Suprapubic skin (tissue), 4 donors: Measurements from ENCODE around the gene SETX. TPM values are rescaled to one million over a fixed set of nuclear protein-coding genes. Genes with fewer than 3 reads are reported as not detected.

Source experiments
- DNase-seq, 2 donors: peaks; one replicate each; pipeline ENCODE4 v3.0.0-alpha.2; 2019; ENCODE audit warnings: low spot score in 2 of 2
- H3K27ac ChIP-seq: fragments of 200-600 bp; sonication (generic); one replicate; pipeline ENCODE4 v1.5.1; 2019
- H3K27me3 ChIP-seq: fragments of 200-600 bp; sonication (generic); one replicate; pipeline ENCODE4 v1.5.1; 2019
- H3K36me3 ChIP-seq: fragments of 200-600 bp; sonication (generic); one replicate; pipeline ENCODE4 v1.5.1; 2019
- H3K4me1 ChIP-seq: fragments of 200-600 bp; sonication (generic); one replicate; pipeline ENCODE4 v1.5.1; 2019
- H3K4me3 ChIP-seq: fragments of 200-600 bp; sonication (generic); one replicate; pipeline ENCODE4 v1.5.1; 2019; ENCODE audit warnings: mild to moderate bottlenecking
- H3K9me3 ChIP-seq: fragments of 200-600 bp; sonication (generic); one replicate; pipeline ENCODE4 v1.5.1; 2019
- CTCF ChIP-seq, 2 donors: fragments of 200-600 bp in 1 of 2; fragments of 450-650 bp in 1 of 2; sonication (generic) in 1 of 2; IDR thresholded peaks; one replicate each; pipeline ENCODE4 v1.5.1; 2016 to 2019; ENCODE audit warnings: antibody characterized with exemption in 2 of 2, mild to moderate bottlenecking in 1 of 2, moderate library complexity in 1 of 2
- EP300 ChIP-seq: sonication (generic); formaldehyde crosslinking; IDR thresholded peaks from one replicate; pipeline ENCODE4 v1.6.1; 2017; ENCODE audit warnings: antibody characterized with exemption
- POLR2A ChIP-seq, 2 donors: fragments of 450-650 bp; IDR thresholded peaks; one replicate each; pipeline ENCODE4 v1.6.1; 2017; ENCODE audit warnings: antibody characterized with exemption in 2 of 2, mild to moderate bottlenecking in 2 of 2, moderate library complexity in 2 of 2
- POLR2AphosphoS5 ChIP-seq, 3 donors: sonication (generic); formaldehyde crosslinking; IDR thresholded peaks; one replicate each; pipeline ENCODE4 v1.6.1; 2017; ENCODE audit warnings: antibody characterized with exemption in 3 of 3
- WGBS: methylation state at CpG from one replicate; pipeline ENCODE4 v1.1.5; 2018; 5-methylcytosine and 5-hydroxymethylcytosine counted together
- total RNA-seq, 4 donors: library from RNA; depleted of rRNA; stranded (reverse); fragments of >200 nt; gene quantifications; one replicate each; pipeline ENCODE4 v1.1.0, GENCODE V29; 2016

Gene SETX
- total RNA-seq, 4 donors from 2014 or later, result 28.8 to 67.9 (median 39.7) TPM

DNA sequence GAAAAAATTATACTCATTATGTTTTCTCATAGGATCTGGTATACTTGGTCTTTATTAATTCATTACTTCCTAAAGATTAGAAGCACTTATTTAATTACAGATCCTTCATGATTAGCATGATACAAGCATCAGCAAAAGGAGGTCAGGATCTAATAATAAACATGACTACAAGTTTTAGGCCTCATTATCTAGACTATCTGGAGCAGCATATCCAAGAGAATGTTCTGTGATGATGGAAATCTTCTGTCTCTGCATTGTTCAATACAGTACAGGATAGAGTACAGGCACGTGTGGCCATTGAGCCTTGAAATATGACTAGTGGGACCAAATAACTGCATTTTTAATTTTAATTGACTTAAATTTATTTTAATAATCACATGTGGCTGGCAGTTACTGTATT, 21.2 kb downstream of the SETX start:
- peaks cover 91% of the 10 kb centered on the region for H3K36me3 ChIP-seq

DNA sequence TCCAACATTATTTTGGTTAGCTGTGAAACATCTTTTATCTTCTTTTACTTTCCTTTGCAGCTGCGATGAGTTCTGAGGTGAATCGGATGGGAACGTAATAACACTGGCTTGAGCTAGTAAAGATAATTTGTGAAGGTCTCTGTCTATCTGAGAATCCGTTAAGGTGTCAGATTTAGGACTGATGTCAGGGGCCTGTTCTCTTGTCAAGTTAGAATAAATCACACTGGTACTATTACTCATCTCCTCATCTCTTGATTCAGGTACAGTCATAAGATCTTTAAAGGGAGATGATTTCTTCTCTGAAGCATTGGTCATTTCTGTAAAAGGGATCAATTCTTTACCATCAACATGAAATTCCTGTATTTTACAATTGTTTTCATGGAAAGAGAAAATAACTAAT, 26.2 kb downstream of the SETX start:
- Histone ChIP-seq H3K27me3 (no peaks in the 10 kb centered on the region), H3K9me3 (no peaks in the 10 kb centered on the region), H3K36me3 (peaks cover 54% of the 10 kb centered on the region), H3K27ac (no peak overlapping the region), H3K4me3 (no peak overlapping the region), H3K4me1 (no peaks in the 10 kb centered on the region)
- WGBS, result 98% methylated on average over 4 of the region's 4 CpGs
- TF ChIP-seq EP300 (no peak), POLR2A (IDR thresholded peaks at IDR 0.05) (no peak), CTCF (IDR thresholded peaks at IDR 0.05) (no peak), POLR2AphosphoS5 (IDR thresholded peaks at IDR 0.05) (no peak)
- DNase-seq, result no peak

More for the DNA sequence above, 21.2 kb downstream of the SETX start:
- H3K4me1 ChIP-seq, result no peaks in the 10 kb centered on the region
- no peak overlapping the region for H3K27ac ChIP-seq
- DNase-seq, result no peak
- WGBS, result 94% methylated on average over 1 of the region's 1 CpG
- TF ChIP-seq POLR2AphosphoS5 (IDR thresholded peaks at IDR 0.05) (no peak), POLR2A (IDR thresholded peaks at IDR 0.05) (no peak), CTCF (IDR thresholded peaks at IDR 0.05) (no peak), EP300 (no peak)
- no peak overlapping the region for H3K4me3 ChIP-seq
- no peaks in the 10 kb centered on the region for H3K9me3 ChIP-seq
- no peaks in the 10 kb centered on the region for H3K27me3 ChIP-seq

- peaks cover 45% of the 10 kb centered on the region for H3K36me3 ChIP-seq
- no peak overlapping the region for H3K27ac ChIP-seq
- no peaks in the 10 kb centered on the region for H3K27me3 ChIP-seq
- no peak for DNase-seq
- H3K9me3 ChIP-seq, result no peaks in the 10 kb centered on the region
- no peak for TF ChIP-seq POLR2A (IDR thresholded peaks at IDR 0.05)
- no peak for TF ChIP-seq EP300
- TF ChIP-seq CTCF (IDR thresholded peaks at IDR 0.05), result no peak
- TF ChIP-seq POLR2AphosphoS5 (IDR thresholded peaks at IDR 0.05), result no peak
- 87% methylated on average over 6 of the region's 6 CpGs for WGBS
- no peaks in the 10 kb centered on the region for H3K4me1 ChIP-seq
- H3K4me3 ChIP-seq, result no peak overlapping the region
Measured at GRCh38 chr9:132327537-132327936, 27.2 kb downstream of the SETX start.

DNA sequence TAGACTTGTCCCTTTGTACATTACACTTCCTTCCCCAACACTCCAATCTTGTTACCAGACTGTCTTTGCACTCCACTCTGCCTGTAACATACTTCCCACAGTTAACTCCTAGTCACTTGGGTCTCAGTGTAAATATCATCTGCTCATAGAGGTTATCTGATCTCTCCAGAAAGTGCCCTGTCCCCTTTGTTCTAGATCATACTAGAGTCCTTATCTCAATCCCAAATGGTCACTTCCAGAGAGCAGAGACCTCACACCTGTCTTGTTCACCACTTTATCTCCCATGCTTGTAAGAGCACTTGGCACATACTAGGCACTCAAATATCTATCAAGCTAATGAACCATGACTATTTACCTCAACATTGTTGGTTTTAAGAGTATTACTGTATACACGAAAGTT, 30.4 kb downstream of the SETX start:
- H3K36me3 ChIP-seq, result peaks cover 23% of the 10 kb centered on the region
- WGBS, result 95% methylated on average over 1 of the region's 1 CpG
- no peak for DNase-seq

More for the DNA sequence above, 30.4 kb downstream of the SETX start:
- peaks cover 4% of the 10 kb centered on the region for H3K4me1 ChIP-seq
- TF ChIP-seq EP300 (no peak), POLR2AphosphoS5 (IDR thresholded peaks at IDR 0.05) (no peak), CTCF (IDR thresholded peaks at IDR 0.05) (no peak), POLR2A (IDR thresholded peaks at IDR 0.05) (no peak)
- no peak overlapping the region for H3K27ac ChIP-seq
- no peaks in the 10 kb centered on the region for H3K9me3 ChIP-seq
- H3K4me3 ChIP-seq, result no peak overlapping the region
- no peaks in the 10 kb centered on the region for H3K27me3 ChIP-seq
